ENCODE data around the gene ZNF350. TPM values are rescaled to one million over a fixed set of nuclear protein-coding genes. Genes with fewer than 3 reads are reported as not detected.
"Not testable (repeated sequence)": the region's sequence is repeated elsewhere in the genome, so short reads cannot be mapped to it uniquely, and the experiment has no call there.

Gene ZNF350
- total RNA-seq = 1 to 10 TPM; 5.7 to 6.5 TPM

- H3K36me3 ChIP-seq = no peaks in the 10 kb centered on the region
- no peak for TF ChIP-seq CTCF (IDR thresholded peaks at IDR 0.05)
- DNase-seq (ENCODE audit: low spot score) = peak; percentile 94
- H3K4me1 ChIP-seq = peaks cover 0 to 16% of the 10 kb centered on the region in 2 donors
- H3K27ac ChIP-seq = peak within 1 kb of the TSS; percentile 49 to 79
- H3K4me3 ChIP-seq = peak within 1 kb of the TSS; percentile 83 to 87
- H3K9me3 ChIP-seq = peaks cover 0 to 52% of the 10 kb centered on the region in 2 donors
- H3K27me3 ChIP-seq = no peaks in the 10 kb centered on the region
Measured at GRCh38 chr19:51986309-51987291, at the start of gene ZNF350. TSS of gene ZNF350 (minus strand) at chr19:51986840. CDS start at chr19:51974360, 12,480 bp downstream.

- Histone ChIP-seq H3K36me3 (peaks cover 67% of the 10 kb centered on the region), H3K9me3 (peaks cover 34 to 94% of the 10 kb centered on the region in 2 donors), H3K4me3 (no peak overlapping the region), H3K27me3 (no peaks in the 10 kb centered on the region), H3K27ac (no peak overlapping the region), H3K4me1 (no peaks in the 10 kb centered on the region)
- no peak for TF ChIP-seq CTCF (IDR thresholded peaks at IDR 0.05)
- no peak for DNase-seq (ENCODE audit: low spot score)
Measured at GRCh38 chr19:52034051-52034728, 47.5 kb upstream of the ZNF350 start.

GRCh38 chr19:52028780-52029123 lies 42.1 kb upstream of the ZNF350 start:
- TF ChIP-seq CTCF (IDR thresholded peaks at IDR 0.05) = no peak
- peaks cover 35% of the 10 kb centered on the region for H3K36me3 ChIP-seq
- no peak for DNase-seq (ENCODE audit: low spot score)
- H3K4me1 ChIP-seq = peaks cover 0 to 17% of the 10 kb centered on the region in 2 donors
- H3K27ac ChIP-seq = peak overlapping the region; percentile 90 to 93
- H3K4me3 ChIP-seq = peak overlapping the region; percentile 83 to 84
- H3K9me3 ChIP-seq = peaks cover 13 to 41% of the 10 kb centered on the region in 2 donors
- H3K27me3 ChIP-seq = no peaks in the 10 kb centered on the region

- peaks cover 0 to 17% of the 10 kb centered on the region in 2 donors for H3K4me1 ChIP-seq
- H3K9me3 ChIP-seq = peaks cover 8 to 35% of the 10 kb centered on the region in 2 donors
- H3K4me3 ChIP-seq = peak within 1 kb of the TSS; percentile 83 to 84
- TF ChIP-seq CTCF (IDR thresholded peaks at IDR 0.05) = no peak
- peaks cover 35% of the 10 kb centered on the region for H3K36me3 ChIP-seq
- H3K27me3 ChIP-seq = no peaks in the 10 kb centered on the region
- peak; percentile 86 for DNase-seq (ENCODE audit: low spot score)
- H3K27ac ChIP-seq = peak within 1 kb of the TSS; percentile 90 to 93
Measured at GRCh38 chr19:52028027-52028779, 41.6 kb upstream of the ZNF350 start, which contains the start of gene ZNF614. TSS of gene ZNF614 (minus strand) at chr19:52028379. CDS start at chr19:52025745, 2,634 bp downstream.

- not testable (repeated sequence) for DNase-seq (ENCODE audit: low spot score); H3K27ac ChIP-seq; H3K4me3 ChIP-seq; H3K27me3 ChIP-seq
- H3K36me3 ChIP-seq = peaks cover 46% of the 10 kb centered on the region
- H3K4me1 ChIP-seq = peaks cover 0 to 17% of the 10 kb centered on the region in 2 donors
- peaks cover 0 to 21% of the 10 kb centered on the region in 2 donors for H3K9me3 ChIP-seq
Measured at GRCh38 chr19:52026255-52026990, 39.8 kb upstream of the ZNF350 start.

- H3K27ac ChIP-seq; H3K4me3 ChIP-seq; DNase-seq (ENCODE audit: low spot score); H3K27me3 ChIP-seq: not testable (repeated sequence)
- Histone ChIP-seq H3K36me3 (peaks cover 60% of the 10 kb centered on the region), H3K4me1 (peaks cover 0 to 17% of the 10 kb centered on the region in 2 donors), H3K9me3 (peaks cover 0 to 24% of the 10 kb centered on the region in 2 donors)
Measured at GRCh38 chr19:52024478-52024877, 37.8 kb upstream of the ZNF350 start.

All from right atrium auricular region (tissue), 2 donors.